OCI-M1 (cell line): Measurements from ENCODE around the gene LUZP1.
A peak's percentile ranks its signal among the peaks of the same experiment; 100 is the strongest.
"Not testable (repeated sequence)": the region's sequence is repeated elsewhere in the genome, so short reads cannot be mapped to it uniquely, and the experiment has no call there.

Experiments
- DNase-seq: peaks from one replicate; lab custom pipeline; 2025; lab: John Stamatoyannopoulos, UW

LUZP1 gene

GRCh38 chr1:23168445-23169194 lies at the start of gene LUZP1:
TSS of gene LUZP1 (minus strand) at chr1:23168856.
- DNase-seq: peak; percentile 91

GRCh38 chr1:23217421-23218115 lies 48.9 kb upstream of the LUZP1 start, which contains the start of gene HTR1D:
TSS of gene HTR1D (minus strand) at chr1:23217502. CDS start at chr1:23194219, 23,283 bp downstream.
- no peak for DNase-seq

- DNase-seq: no peak
These were observed 48.2 kb upstream of the LUZP1 start for GRCh38 chr1:23216771-23217420.

- no peak for DNase-seq
These were observed 47.2 kb upstream of the LUZP1 start for GRCh38 chr1:23215751-23216449.

- DNase-seq: no peak
These were observed 46.6 kb upstream of the LUZP1 start for GRCh38 chr1:23215291-23215690.

GRCh38 chr1:23214640-23215039 lies 46.0 kb upstream of the LUZP1 start:
- no peak for DNase-seq

GRCh38 chr1:23211955-23212354 lies 43.3 kb upstream of the LUZP1 start:
- peak; percentile 12 for DNase-seq

GRCh38 chr1:23210963-23211362 lies 42.3 kb upstream of the LUZP1 start:
- no peak for DNase-seq

GRCh38 chr1:23210351-23210785 lies 41.7 kb upstream of the LUZP1 start:
- no peak for DNase-seq

- no peak for DNase-seq
These were observed 41.1 kb upstream of the LUZP1 start for GRCh38 chr1:23209770-23210169.

DNA sequence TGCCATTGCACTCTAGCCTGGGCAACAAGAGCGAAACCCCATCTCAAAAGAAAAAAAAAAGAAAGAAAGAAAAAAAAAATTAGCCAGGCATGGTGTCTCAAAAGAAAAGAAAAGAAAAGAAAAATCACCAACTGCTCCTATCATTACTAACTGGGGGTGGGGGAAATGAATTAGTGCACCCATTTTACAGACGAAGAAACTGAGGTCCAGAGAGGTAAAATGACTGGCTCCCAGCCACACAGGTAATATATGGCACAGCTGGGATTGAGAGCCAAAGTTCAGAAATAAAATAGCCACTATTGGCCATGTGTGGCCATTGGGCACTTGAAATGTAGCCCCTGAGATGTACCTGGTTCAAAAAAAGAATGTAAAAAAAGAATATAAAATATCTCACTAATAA lies 39.9 kb upstream of the LUZP1 start:
- DNase-seq: no peak

DNA sequence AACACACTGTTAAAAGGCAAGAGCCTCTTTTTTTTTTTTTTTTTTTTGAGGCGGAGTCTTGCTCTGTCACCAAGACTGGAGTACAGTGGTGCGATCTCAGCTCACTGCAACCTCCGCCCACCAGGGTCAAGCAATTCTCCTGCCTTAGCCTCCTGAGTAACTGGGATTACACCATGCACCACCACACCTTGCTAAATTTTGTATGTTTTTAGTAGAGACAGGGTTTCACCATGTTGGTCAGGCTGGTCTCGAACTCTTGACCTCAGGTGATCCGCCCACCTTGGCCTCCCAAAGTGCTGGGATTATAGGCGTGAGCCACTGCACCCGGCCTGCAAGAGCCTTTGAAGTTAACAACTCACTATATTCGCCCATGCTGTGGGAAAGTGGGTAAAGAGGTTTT lies 39.1 kb upstream of the LUZP1 start:
- not testable (repeated sequence) for DNase-seq

GRCh38 chr1:23202263-23202749 lies 33.6 kb upstream of the LUZP1 start:
- DNase-seq: no peak

DNA sequence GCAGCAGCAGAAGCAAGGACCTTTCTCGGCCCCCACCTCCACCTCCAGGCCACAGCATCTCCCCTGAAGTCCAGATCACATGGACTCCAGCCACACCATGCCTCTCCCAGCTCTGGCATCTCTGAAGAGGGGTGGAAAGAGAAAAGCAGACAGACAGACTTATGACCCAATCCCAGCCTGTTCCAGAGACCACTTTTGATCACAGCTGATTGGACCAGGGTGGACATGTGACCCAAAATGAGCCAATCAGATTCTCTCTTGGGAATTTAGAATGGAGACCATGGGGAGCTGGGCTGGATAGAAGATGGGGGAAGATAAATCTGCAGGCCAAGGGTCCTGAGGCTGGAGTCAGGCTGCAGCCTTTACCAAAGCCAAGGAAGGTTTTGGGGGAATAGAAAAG lies 32.2 kb upstream of the LUZP1 start:
- no peak for DNase-seq

GRCh38 chr1:23198373-23198772 lies 29.7 kb upstream of the LUZP1 start:
- DNase-seq: no peak

DNA sequence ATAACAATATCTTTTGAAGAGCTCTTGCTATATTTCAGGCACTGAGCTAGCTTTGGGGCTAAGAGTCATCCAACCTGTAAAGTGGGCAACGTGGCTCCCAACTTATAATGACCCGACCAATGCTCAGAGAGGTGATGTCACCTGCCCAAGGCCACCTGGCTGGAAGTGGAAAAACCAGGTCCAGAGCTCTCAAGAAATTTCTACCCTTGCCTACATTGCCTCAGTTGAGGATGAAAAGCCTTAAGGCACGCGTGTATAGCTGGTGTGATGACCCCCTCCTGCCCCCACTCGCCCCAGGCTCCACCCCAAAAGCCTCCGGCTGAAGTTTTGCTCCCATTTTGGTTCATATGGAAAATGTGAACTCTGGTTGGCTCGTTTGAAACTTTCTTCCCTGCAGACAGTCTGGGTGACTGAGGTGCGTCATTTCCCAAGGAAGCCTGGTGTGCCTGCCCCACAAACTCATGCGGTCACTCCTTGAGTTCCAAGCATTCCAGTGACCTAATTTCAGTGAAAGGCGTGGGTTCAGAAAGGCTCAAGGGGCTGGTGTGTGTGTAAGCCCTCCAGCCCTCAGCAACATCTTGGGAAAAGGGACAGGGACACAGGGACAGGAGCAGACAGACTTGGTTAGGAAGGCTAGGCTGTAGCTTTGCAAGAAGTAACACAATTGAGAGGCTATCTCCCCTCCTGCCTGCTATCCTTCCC lies 28.1 kb upstream of the LUZP1 start:
- DNase-seq: no peak

- DNase-seq: no peak
These were observed 25.7 kb upstream of the LUZP1 start for GRCh38 chr1:23194119-23194984.

DNA sequence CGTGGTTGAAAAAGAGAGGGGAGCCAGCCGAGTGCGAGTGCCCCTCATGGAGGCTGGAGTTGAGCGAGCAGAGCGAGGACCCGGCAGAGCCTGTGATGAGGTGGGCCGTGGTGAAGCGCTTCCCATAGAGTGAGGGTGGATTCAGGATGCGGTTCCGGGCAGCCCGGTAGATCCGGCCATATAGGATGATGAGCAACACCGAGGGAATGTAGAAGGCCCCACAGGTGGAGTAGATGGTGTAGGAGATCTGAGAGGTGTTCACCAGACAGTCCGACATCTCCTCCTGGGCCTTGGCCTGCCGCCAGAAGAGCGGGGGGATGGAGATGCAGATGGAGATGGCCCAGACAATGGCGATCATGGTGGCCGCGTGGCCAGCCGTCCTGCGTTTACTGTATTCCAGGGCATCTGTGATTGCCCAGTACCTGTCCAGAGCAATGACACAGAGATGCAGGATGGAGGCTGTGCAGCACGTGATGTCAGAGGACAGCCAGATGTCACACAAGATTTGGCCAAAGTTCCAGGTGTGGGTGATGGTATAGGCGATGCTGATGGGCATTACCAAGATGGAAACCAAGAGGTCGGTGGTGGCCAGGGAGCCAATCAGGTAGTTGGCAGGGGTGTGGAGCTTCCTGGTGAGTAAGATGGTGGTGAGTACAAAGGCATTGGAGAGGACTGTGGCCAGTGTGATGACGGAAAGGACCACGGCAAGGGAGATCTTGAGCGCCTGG lies 24.9 kb upstream of the LUZP1 start:
- DNase-seq: no peak

- DNase-seq: no peak
These were observed 22.5 kb upstream of the LUZP1 start for GRCh38 chr1:23191199-23191598.

GRCh38 chr1:23188936-23189452 lies 20.3 kb upstream of the LUZP1 start:
- not testable (repeated sequence) for DNase-seq
